Fibroblast of lung (primary cell): ENCODE measurements around the gene ARHGAP10. TPM values are rescaled to one million over a fixed set of nuclear protein-coding genes. Genes with fewer than 3 reads are reported as not detected.

Source experiments
- DNase-seq, 2 donors: peaks; one replicate each; pipeline versions ENCODE4 v3.0.0 to v3.0.0-alpha.2; 2010; ENCODE audit warnings: low read depth in 2 of 2
- H2AFZ ChIP-seq: 2 replicates; pipeline ENCODE4 v1.5.1; 2012; ENCODE audit warnings: low read length, control low read depth, inconsistent platforms
- H3K27ac ChIP-seq: 2 replicates; pipeline ENCODE4 v1.5.1; 2011; ENCODE audit warnings: low read length, control low read depth; ENCODE audit not compliant: insufficient read depth
- H3K27me3 ChIP-seq: 2 replicates; pipeline ENCODE4 v1.5.1; 2011; ENCODE audit warnings: mild to moderate bottlenecking, low read length; ENCODE audit not compliant: control insufficient read depth, insufficient read depth
- H3K36me3 ChIP-seq: 2 replicates; pipeline ENCODE4 v1.5.1; 2011; ENCODE audit warnings: low read length; ENCODE audit not compliant: control insufficient read depth, insufficient read depth
- H3K4me1 ChIP-seq: 2 replicates; pipeline ENCODE4 v1.5.1; 2011; ENCODE audit warnings: low read length; ENCODE audit not compliant: control insufficient read depth, insufficient read depth; ENCODE audit errors: extremely low read depth
- H3K4me2 ChIP-seq: 2 replicates; pipeline ENCODE4 v1.5.1; 2011; ENCODE audit warnings: low read length, control low read depth; ENCODE audit not compliant: insufficient read depth; ENCODE audit errors: extremely low read depth
- H3K4me3 ChIP-seq, 4 experiments: fragments of 200-600 bp in 1 of 4; sonication (generic) in 1 of 4; replicated peaks in 1 of 4; 2 replicates each; pipeline ENCODE4 v1.5.1; 2011 to 2016; ENCODE audit warnings: low read length in 4 of 4, low read depth in 3 of 4, mild to moderate bottlenecking in 3 of 4, control low read depth in 2 of 4, inconsistent platforms in 1 of 4, mixed read lengths in 1 of 4; ENCODE audit not compliant: insufficient read depth in 1 of 4; ENCODE audit errors: control extremely low read depth in 1 of 4
- H3K79me2 ChIP-seq: 2 replicates; pipeline ENCODE4 v1.5.1; 2012; ENCODE audit warnings: mild to moderate bottlenecking, low read length, inconsistent platforms; ENCODE audit not compliant: control insufficient read depth, insufficient read depth
- H3K9ac ChIP-seq: 2 replicates; pipeline ENCODE4 v1.5.1; 2011; ENCODE audit warnings: mild to moderate bottlenecking, low read length, control low read depth; ENCODE audit not compliant: insufficient read depth
- H3K9me3 ChIP-seq: 2 replicates; pipeline ENCODE4 v1.5.1; 2012; ENCODE audit warnings: low read depth, low read length; ENCODE audit not compliant: control insufficient read depth, insufficient read depth
- H4K20me1 ChIP-seq: 2 replicates; pipeline ENCODE4 v1.5.1; 2011; ENCODE audit warnings: low read length; ENCODE audit not compliant: control insufficient read depth, insufficient read depth; ENCODE audit errors: extremely low read depth
- CTCF ChIP-seq, 2 donors: IDR thresholded peaks in 1 of 2; conservative IDR thresholded peaks in 1 of 2; 1 replicate in 1 of 2; 2 replicates in 1 of 2; pipeline ENCODE4 v1.5.1; 2011 to 2012; ENCODE audit warnings: low read length in 2 of 2, control low read depth in 1 of 2, inconsistent platforms in 1 of 2, low read depth in 1 of 2, mild to moderate bottlenecking in 1 of 2
- EZH2 ChIP-seq: IDR thresholded peaks from 2 replicates; pipeline ENCODE4 v1.5.1; 2012; ENCODE audit warnings: low read length, control low read depth, mild to moderate bottlenecking; ENCODE audit errors: missing control alignments
- polyA plus RNA-seq, 2 donors: library from polyadenylated mRNA; depleted of rRNA in 1 of 2; stranded (reverse) in 1 of 2; unstranded in 1 of 2; fragments of >200 nt; gene quantifications; 2 replicates each; pipeline ENCODE4 v1.2.1, GENCODE V29; 2011 to 2012; ENCODE audit warnings: missing spikeins in 1 of 2
- total RNA-seq: library from RNA; depleted of rRNA; stranded (reverse); fragments of >200 nt; gene quantifications from 2 replicates; pipeline ENCODE4 v1.2.1, GENCODE V29; 2014

Gene ARHGAP10
- total and polyA plus RNA-seq, 2 donors (not counting 1 experiment from before 2014, with no cell fraction given): 21.6 to 35.8 TPM

DNA sequence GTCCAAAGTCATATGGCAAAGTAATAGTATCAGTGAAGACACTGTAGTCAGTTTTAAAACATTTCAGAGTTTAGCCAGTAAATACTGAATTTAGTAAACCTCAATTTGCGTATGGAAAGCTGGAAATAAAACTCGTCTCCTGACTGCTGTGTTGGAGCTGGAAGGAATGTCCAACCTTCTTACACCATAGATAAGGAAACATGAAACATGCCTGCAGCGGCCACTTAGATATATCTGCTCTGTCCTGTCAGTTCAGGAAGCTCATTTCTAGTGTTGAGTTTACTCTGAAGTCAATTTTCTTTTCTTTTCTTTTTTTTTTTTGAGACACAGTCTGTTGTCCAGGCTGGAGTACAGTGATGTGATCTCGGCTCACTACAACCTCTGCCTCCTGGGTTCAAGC is 21.2 kb downstream of the ARHGAP10 start:
- peaks cover 10% of the 10 kb centered on the region for H3K4me1 ChIP-seq
- no peak overlapping the region for H3K4me2 ChIP-seq
- H2AFZ ChIP-seq: no peak overlapping the region
- H4K20me1 ChIP-seq: no peaks in the 10 kb centered on the region
- H3K36me3 ChIP-seq: no peaks in the 10 kb centered on the region
- H3K27me3 ChIP-seq: no peaks in the 10 kb centered on the region
- H3K9me3 ChIP-seq: no peaks in the 10 kb centered on the region
- H3K4me3 ChIP-seq: no peak overlapping the region
- no peak overlapping the region for H3K27ac ChIP-seq
- peak in 1 of 2 donors; percentile 64 for DNase-seq
- H3K9ac ChIP-seq: no peak overlapping the region
- peaks cover 43% of the 10 kb centered on the region for H3K79me2 ChIP-seq
- TF ChIP-seq EZH2 (no peak), CTCF (conservative IDR thresholded peaks at IDR 0.05 in 1 of 2, IDR thresholded peaks at IDR 0.05 in 1 of 2; ENCODE audit: low read depth in 1 of 2, low read length in 2 of 2) (no peak)

GRCh38 chr4:147754037-147754445 is 22.2 kb downstream of the ARHGAP10 start:
- H3K4me3 ChIP-seq: no peak overlapping the region
- TF ChIP-seq CTCF (conservative IDR thresholded peaks at IDR 0.05 in 1 of 2, IDR thresholded peaks at IDR 0.05 in 1 of 2; ENCODE audit: low read depth in 1 of 2, low read length in 2 of 2): no peak
- TF ChIP-seq EZH2: no peak
- peaks cover 43% of the 10 kb centered on the region for H3K79me2 ChIP-seq

GRCh38 chr4:147755561-147756295 is 23.8 kb downstream of the ARHGAP10 start:
- DNase-seq: peak; percentile 84 to 89
- H3K79me2 ChIP-seq: peaks cover 50% of the 10 kb centered on the region
- H3K4me3 ChIP-seq: peak overlapping the region in 3 of 4 experiments; percentile 11 to 31 (median 20)
- H2AFZ ChIP-seq: no peak overlapping the region
- peak overlapping the region; percentile 75 for H3K27ac ChIP-seq
- H3K9me3 ChIP-seq: no peaks in the 10 kb centered on the region
- peaks cover 10% of the 10 kb centered on the region for H3K4me1 ChIP-seq
- H3K27me3 ChIP-seq: no peaks in the 10 kb centered on the region
- no peak overlapping the region for H3K9ac ChIP-seq
- no peak for TF ChIP-seq CTCF (conservative IDR thresholded peaks at IDR 0.05 in 1 of 2, IDR thresholded peaks at IDR 0.05 in 1 of 2; ENCODE audit: low read depth in 1 of 2, low read length in 2 of 2)
- TF ChIP-seq EZH2: no peak
- no peaks in the 10 kb centered on the region for H4K20me1 ChIP-seq
- H3K36me3 ChIP-seq: no peaks in the 10 kb centered on the region
- peak overlapping the region; percentile 75 for H3K4me2 ChIP-seq

More at GRCh38 chr4:147754037-147754445, 22.2 kb downstream of the ARHGAP10 start:
- peak overlapping the region; percentile 32 for H3K27ac ChIP-seq
- peaks cover 10% of the 10 kb centered on the region for H3K4me1 ChIP-seq
- no peak overlapping the region for H2AFZ ChIP-seq
- H3K9me3 ChIP-seq: no peaks in the 10 kb centered on the region
- no peaks in the 10 kb centered on the region for H4K20me1 ChIP-seq
- H3K27me3 ChIP-seq: no peaks in the 10 kb centered on the region
- H3K36me3 ChIP-seq: no peaks in the 10 kb centered on the region
- peak overlapping the region; percentile 42 for H3K4me2 ChIP-seq
- peak; percentile 83 to 96 for DNase-seq
- H3K9ac ChIP-seq: no peak overlapping the region
